GM12892 (cell line): ENCODE results near the gene DDIT4.

Experiments used
- POLR2A ChIP-seq: IDR thresholded peaks from 2 replicates; pipeline ENCODE4 v1.6.1; 2011; ENCODE audit warnings: low read depth, low read length, control low read depth
- POLR2AphosphoS5 ChIP-seq: IDR thresholded peaks from 2 replicates; pipeline ENCODE4 v1.6.1; 2011; ENCODE audit warnings: low read depth, low read length, control low read depth

DNA sequence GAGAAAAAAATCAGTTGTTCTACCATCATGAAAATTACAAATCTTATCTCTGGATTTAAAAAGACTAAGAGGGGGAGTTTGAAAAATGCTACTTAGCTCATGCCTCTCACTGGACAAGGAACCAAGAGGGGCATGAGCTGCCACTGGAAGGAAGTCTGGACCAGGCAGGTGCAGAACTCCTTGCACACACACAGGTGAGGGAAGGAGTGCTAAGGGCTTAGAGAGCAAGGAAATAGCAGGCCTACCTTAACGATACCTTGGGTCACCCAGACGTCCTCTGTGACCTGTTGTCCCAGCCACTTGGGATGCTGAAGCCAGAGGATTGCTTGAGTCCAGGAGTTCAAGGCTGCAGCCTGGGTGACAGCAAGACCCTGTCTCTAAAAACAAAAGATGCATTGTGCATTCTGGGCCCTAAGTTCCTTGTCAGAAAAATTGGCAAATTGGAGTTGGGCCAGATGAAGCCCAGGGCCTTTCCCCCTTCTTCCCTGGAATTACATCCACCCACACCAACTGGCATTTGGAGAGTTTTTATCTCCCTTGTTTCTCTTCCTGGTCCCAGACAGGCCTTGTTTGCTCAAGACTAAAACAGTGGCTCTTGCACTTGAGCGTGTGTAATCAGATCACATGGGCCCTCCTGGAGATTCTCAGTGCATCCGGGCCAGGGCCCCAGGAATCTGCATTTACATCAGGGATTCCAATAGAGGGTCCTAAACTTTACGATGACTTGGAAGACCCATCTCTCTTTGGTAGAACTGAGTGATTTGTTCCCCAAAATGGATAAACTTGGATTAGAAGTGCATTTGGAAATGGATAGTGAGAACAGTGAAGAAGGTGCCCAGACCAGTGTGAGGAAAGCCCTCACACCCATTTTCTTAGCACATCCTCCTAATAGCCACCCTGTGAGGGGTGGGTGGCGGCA is 3.0 kb downstream of the DDIT4 start:
- peak; percentile 88 for TF ChIP-seq POLR2A
- TF ChIP-seq POLR2AphosphoS5: peak; percentile 90
